ENCODE results near the gene RBFOX2. TPM values are rescaled to one million over a fixed set of nuclear protein-coding genes. Genes with fewer than 3 reads are reported as not detected.

The RBFOX2 gene
- polyA plus RNA-seq, 1 experiment, result 222 TPM

- ChIA-PET CTCF (interaction anchor here (0.6 kb wide), 1 partner anchor 12 kb away, joined by 3 read pairs; no protein-coding TSS in a partner anchor), POLR2A (no interaction called here)
Observed at GRCh38 chr22:35717572-35717971, 311.1 kb downstream of the RBFOX2 start, which contains the start of gene APOL5. Gene APOL5 (plus strand): TSS chr22:35717872. CDS start chr22:35717872, 0 bp downstream.

GRCh38 chr22:35712672-35713071, 316.0 kb downstream of the RBFOX2 start:
- POLR2A ChIA-PET, result no interaction called here
- Histone ChIP-seq H3K36me3 (ENCODE audit: control insufficient read depth, insufficient read depth, low read length) (no peaks in the 10 kb centered on the region), H3K27me3 (ENCODE audit: control insufficient read depth, insufficient read depth, low read length) (no peaks in the 10 kb centered on the region; the same call in 1 of the 2 replicates), H3K4me3 (ENCODE audit: low read depth, low read length) (no peak overlapping the region)
- CTCF ChIA-PET, result no interaction called here
- no peak for DNase-seq (ENCODE audit: low read depth)
- TF ChIP-seq CTCF (IDR thresholded peaks at IDR 0.05; ENCODE audit: insufficient read depth, low read depth, low read length), result no peak

More at GRCh38 chr22:35717572-35717971, 311.1 kb downstream of the RBFOX2 start, which contains the start of gene APOL5:
- DNase-seq (ENCODE audit: low read depth), result no peak
- Histone ChIP-seq H3K36me3 (ENCODE audit: control insufficient read depth, insufficient read depth, low read length) (no peaks in the 10 kb centered on the region), H3K27me3 (ENCODE audit: control insufficient read depth, insufficient read depth, low read length) (no peaks in the 10 kb centered on the region; the same call in 1 of the 2 replicates), H3K4me3 (ENCODE audit: low read depth, low read length) (no peak within 1 kb of the TSS)
- TF ChIP-seq CTCF (IDR thresholded peaks at IDR 0.05; ENCODE audit: insufficient read depth, low read depth, low read length), result no peak

- Histone ChIP-seq H3K36me3 (ENCODE audit: control insufficient read depth, insufficient read depth, low read length) (no peaks in the 10 kb centered on the region), H3K27me3 (ENCODE audit: control insufficient read depth, insufficient read depth, low read length) (no peaks in the 10 kb centered on the region; the same call in 1 of the 2 replicates), H3K4me3 (ENCODE audit: low read depth, low read length) (no peak overlapping the region)
- TF ChIP-seq CTCF (IDR thresholded peaks at IDR 0.05; ENCODE audit: insufficient read depth, low read depth, low read length), result no peak
- CTCF ChIA-PET, result no interaction called here
- POLR2A ChIA-PET, result no interaction called here
- no peak for DNase-seq (ENCODE audit: low read depth)
Observed at GRCh38 chr22:35711336-35711735, 317.3 kb downstream of the RBFOX2 start.

GRCh38 chr22:35708917-35709316, 319.7 kb downstream of the RBFOX2 start:
- no peaks in the 10 kb centered on the region for H3K36me3 ChIP-seq (ENCODE audit: control insufficient read depth, insufficient read depth, low read length)
- DNase-seq (ENCODE audit: low read depth), result no peak
- POLR2A ChIA-PET, result no interaction called here
- TF ChIP-seq CTCF (IDR thresholded peaks at IDR 0.05; ENCODE audit: insufficient read depth, low read depth, low read length), result no peak
- CTCF ChIA-PET, result no interaction called here
- no peak overlapping the region for H3K4me3 ChIP-seq (ENCODE audit: low read depth, low read length)
- H3K27me3 ChIP-seq (ENCODE audit: control insufficient read depth, insufficient read depth, low read length), result no peaks in the 10 kb centered on the region; the same call in 1 of the 2 replicates

GRCh38 chr22:35708453-35708852, 320.2 kb downstream of the RBFOX2 start:
- H3K27me3 ChIP-seq (ENCODE audit: control insufficient read depth, insufficient read depth, low read length), result no peaks in the 10 kb centered on the region; the same call in 1 of the 2 replicates
- ChIA-PET POLR2A (no interaction called here), CTCF (no interaction called here)
- DNase-seq (ENCODE audit: low read depth), result no peak
- no peak overlapping the region for H3K4me3 ChIP-seq (ENCODE audit: low read depth, low read length)
- no peak for TF ChIP-seq CTCF (IDR thresholded peaks at IDR 0.05; ENCODE audit: insufficient read depth, low read depth, low read length)
- H3K36me3 ChIP-seq (ENCODE audit: control insufficient read depth, insufficient read depth, low read length), result no peaks in the 10 kb centered on the region
